ENCODE data around the gene CD82.
"Not testable (repeated sequence)": the region's sequence is repeated elsewhere in the genome, so short reads cannot be mapped to it uniquely, and the experiment has no call there.

CD82 gene

DNA sequence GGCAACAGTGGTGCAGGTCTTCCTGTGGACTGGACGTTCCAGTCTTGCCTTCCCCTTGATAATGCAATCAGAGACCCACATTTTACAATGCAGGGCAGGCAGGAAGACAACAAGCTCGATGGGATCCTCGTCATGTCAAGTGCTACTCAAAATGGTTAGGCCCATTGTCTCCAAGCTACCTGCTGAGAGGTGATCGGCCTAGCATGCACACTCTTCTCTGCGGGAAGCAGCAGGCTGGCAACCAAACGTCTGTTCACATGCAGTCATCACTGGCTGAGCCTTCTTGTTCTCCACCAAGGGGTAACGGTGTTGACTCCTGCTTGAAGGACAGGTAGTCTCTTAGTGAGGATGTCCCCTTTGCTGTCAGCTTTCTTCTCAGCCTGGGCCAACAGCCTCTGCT is 25.5 kb upstream of the CD82 start:
- TF ChIP-seq, protein P1, sequence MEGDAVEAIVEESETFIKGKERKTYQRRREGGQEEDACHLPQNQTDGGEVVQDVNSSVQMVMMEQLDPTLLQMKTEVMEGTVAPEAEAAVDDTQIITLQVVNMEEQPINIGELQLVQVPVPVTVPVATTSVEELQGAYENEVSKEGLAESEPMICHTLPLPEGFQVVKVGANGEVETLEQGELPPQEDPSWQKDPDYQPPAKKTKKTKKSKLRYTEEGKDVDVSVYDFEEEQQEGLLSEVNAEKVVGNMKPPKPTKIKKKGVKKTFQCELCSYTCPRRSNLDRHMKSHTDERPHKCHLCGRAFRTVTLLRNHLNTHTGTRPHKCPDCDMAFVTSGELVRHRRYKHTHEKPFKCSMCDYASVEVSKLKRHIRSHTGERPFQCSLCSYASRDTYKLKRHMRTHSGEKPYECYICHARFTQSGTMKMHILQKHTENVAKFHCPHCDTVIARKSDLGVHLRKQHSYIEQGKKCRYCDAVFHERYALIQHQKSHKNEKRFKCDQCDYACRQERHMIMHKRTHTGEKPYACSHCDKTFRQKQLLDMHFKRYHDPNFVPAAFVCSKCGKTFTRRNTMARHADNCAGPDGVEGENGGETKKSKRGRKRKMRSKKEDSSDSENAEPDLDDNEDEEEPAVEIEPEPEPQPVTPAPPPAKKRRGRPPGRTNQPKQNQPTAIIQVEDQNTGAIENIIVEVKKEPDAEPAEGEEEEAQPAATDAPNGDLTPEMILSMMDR (conservative IDR thresholded peaks at IDR 0.05; ENCODE audit: control insufficient read depth, insufficient read depth, low read depth, low read length) = no peak
- no peak overlapping the region for H3K4me3 ChIP-seq (ENCODE audit: control insufficient read depth, low read depth, low read length)
- no peak for DNase-seq (ENCODE audit: low read depth)

DNA sequence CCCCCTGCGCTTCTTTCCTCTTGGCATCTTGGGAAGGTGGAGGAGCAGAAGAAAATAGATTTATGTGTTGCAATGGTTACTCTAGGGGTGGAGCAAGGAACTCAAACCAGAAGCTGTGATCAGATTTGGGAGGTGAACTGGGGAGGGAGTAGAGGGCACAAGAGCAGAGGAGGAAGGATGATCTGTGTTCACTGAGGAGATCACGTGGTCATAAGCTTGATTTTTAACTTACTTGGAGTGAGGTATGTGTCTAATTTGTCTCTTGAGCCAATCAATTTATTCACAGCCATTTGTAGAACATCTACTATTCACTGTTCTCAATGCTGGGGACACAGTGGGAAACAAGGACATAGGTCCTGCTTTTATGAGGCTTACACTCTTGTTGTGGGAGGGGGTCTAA is 24.8 kb upstream of the CD82 start:
- TF ChIP-seq, protein P1 (conservative IDR thresholded peaks at IDR 0.05; ENCODE audit: control insufficient read depth, insufficient read depth, low read depth, low read length) = no peak
- H3K4me3 ChIP-seq (ENCODE audit: control insufficient read depth, low read depth, low read length) = no peak overlapping the region
- no peak for DNase-seq (ENCODE audit: low read depth)

GRCh38 chr11:44542372-44542771 is 23.1 kb upstream of the CD82 start:
- TF ChIP-seq, protein P1 (conservative IDR thresholded peaks at IDR 0.05; ENCODE audit: control insufficient read depth, insufficient read depth, low read depth, low read length) = no peak
- H3K4me3 ChIP-seq (ENCODE audit: control insufficient read depth, low read depth, low read length) = no peak overlapping the region
- DNase-seq (ENCODE audit: low read depth) = no peak

GRCh38 chr11:44546984-44547383 is 18.5 kb upstream of the CD82 start:
- H3K4me3 ChIP-seq (ENCODE audit: control insufficient read depth, low read depth, low read length); DNase-seq (ENCODE audit: low read depth): not testable (repeated sequence)

DNA sequence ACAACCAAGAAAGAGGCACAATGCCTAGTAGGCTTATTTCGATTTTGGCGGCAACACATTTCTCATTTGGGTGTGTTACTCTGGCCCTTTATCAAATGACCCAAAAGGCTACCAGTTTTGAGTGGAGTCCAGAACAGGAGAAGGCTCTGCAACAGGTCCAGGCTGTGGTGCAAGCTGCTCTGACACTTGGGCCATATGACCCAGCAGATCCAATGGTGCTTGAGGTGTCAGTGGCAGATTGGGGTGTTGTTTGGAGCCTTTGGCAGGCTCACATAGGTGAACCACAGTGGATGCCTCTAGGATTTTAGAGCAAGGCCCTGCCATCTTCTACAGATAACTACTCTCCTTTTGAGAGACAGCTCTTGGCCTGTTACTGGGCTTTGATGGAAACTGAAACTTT is 17.9 kb upstream of the CD82 start:
- DNase-seq (ENCODE audit: low read depth); H3K4me3 ChIP-seq (ENCODE audit: control insufficient read depth, low read depth, low read length): not testable (repeated sequence)

- TF ChIP-seq, protein P1 (conservative IDR thresholded peaks at IDR 0.05; ENCODE audit: control insufficient read depth, insufficient read depth, low read depth, low read length) = no peak
- no peak for DNase-seq (ENCODE audit: low read depth)
- no peak overlapping the region for H3K4me3 ChIP-seq (ENCODE audit: control insufficient read depth, low read depth, low read length)
These were observed 17.3 kb upstream of the CD82 start for GRCh38 chr11:44548032-44548695.

DNA sequence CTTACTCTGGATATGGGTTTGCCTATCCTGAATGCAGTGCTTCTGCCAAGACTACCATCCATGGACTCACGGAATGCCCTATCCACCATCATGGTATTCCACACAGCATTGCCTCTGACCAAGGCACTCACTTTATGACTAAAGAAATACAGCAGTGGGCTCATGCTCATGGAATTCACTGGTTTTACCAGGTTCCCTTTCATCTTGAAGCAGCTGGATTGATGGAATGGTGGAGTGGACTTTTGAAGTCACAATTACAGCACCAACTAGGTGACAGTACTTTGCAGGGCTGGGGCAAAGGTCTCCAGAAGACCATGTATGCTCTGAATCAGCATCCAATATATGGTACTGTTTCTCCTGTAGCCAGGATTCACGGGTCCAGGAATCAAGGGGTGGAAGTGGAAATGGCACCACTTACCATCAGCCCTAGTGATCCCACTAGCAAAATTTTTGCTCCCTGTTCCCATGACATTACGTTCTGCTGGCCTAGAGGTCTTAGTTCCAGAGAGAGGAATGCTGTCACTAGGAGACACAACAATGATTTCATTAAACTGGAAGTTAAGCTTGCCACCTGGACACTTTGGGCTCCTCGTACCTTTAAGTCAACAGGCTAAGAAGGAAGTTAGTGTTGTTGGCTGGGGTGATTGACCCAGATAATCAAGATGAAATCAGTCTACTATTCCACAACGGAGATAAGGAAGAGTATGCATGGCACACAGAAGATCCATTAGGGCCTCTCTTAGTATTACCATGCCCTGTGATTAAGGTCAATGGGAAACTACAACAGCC is 16.3 kb upstream of the CD82 start:
- not testable (repeated sequence) for DNase-seq (ENCODE audit: low read depth); H3K4me3 ChIP-seq (ENCODE audit: control insufficient read depth, low read depth, low read length)

GRCh38 chr11:44550123-44550522 is 15.3 kb upstream of the CD82 start:
- TF ChIP-seq, protein P1 (conservative IDR thresholded peaks at IDR 0.05; ENCODE audit: control insufficient read depth, insufficient read depth, low read depth, low read length) = no peak
- no peak for DNase-seq (ENCODE audit: low read depth)
- no peak overlapping the region for H3K4me3 ChIP-seq (ENCODE audit: control insufficient read depth, low read depth, low read length)

Measured in fibroblast of mammary gland (primary cell).